CD14-positive monocyte (primary cell): ENCODE data around the gene BCL7C. TPM values are rescaled to one million over a fixed set of nuclear protein-coding genes. Genes with fewer than 3 reads are reported as not detected.

ENCODE experiments used
- DNase-seq, 3 donors: peaks; one replicate each; pipeline ENCODE4 v3.0.0-alpha.2; 2011 to 2022
- H2AFZ ChIP-seq: 2 replicates; pipeline ENCODE4 v1.6.0; 2012; ENCODE audit warnings: mild to moderate bottlenecking, low read depth, low read length, inconsistent platforms; ENCODE audit not compliant: insufficient read depth, poor library complexity, severe bottlenecking
- H3K27ac ChIP-seq, 2 donors: 1 replicate in 1 of 2; 2 replicates in 1 of 2; pipeline ENCODE4 v1.5.1; 2012 to 2013; ENCODE audit warnings: low read length in 2 of 2, control low read depth in 1 of 2, inconsistent platforms in 1 of 2, low read depth in 1 of 2, mild to moderate bottlenecking in 1 of 2
- H3K27me3 ChIP-seq, 2 donors: one replicate each; pipeline versions ENCODE4 v1.6.0 to v1.6.1; 2011 to 2013; ENCODE audit warnings: low read length in 2 of 2; ENCODE audit not compliant: control insufficient read depth in 2 of 2, insufficient read depth in 2 of 2
- H3K36me3 ChIP-seq, 2 donors: replicated peaks in 1 of 2; 1 replicate in 1 of 2; 2 replicates in 1 of 2; pipeline versions ENCODE4 v1.5.1 to v1.6.1; 2012 to 2013; ENCODE audit warnings: low read length in 2 of 2, control low read depth in 1 of 2, inconsistent platforms in 1 of 2, mild to moderate bottlenecking in 1 of 2; ENCODE audit not compliant: insufficient read depth in 2 of 2, control insufficient read depth in 1 of 2
- H3K4me1 ChIP-seq, 2 donors: 1 replicate in 1 of 2; 2 replicates in 1 of 2; pipeline versions ENCODE4 v1.5.1 to v1.6.1; 2012 to 2013; ENCODE audit warnings: low read length in 2 of 2, control low read depth in 1 of 2, inconsistent platforms in 1 of 2, mild to moderate bottlenecking in 1 of 2, moderate library complexity in 1 of 2; ENCODE audit not compliant: insufficient read depth in 2 of 2, control insufficient read depth in 1 of 2
- H3K4me2 ChIP-seq: replicated peaks from 2 replicates; pipeline ENCODE3; 2012; ENCODE audit warnings: low read length, moderate library complexity, mild to moderate bottlenecking; ENCODE audit not compliant: poor library complexity, severe bottlenecking; ENCODE audit errors: extremely low read depth
- H3K4me3 ChIP-seq, 3 experiments: fragments of 200-600 bp in 1 of 3; sonication (generic) in 1 of 3; replicated peaks in 1 of 3; 1 replicate in 2 of 3; 2 replicates in 1 of 3; pipeline ENCODE4 v1.5.1; 2011 to 2013; ENCODE audit warnings: low read length in 3 of 3, mild to moderate bottlenecking in 3 of 3, control low read depth in 2 of 3, low read depth in 2 of 3, inconsistent platforms in 1 of 3, moderate library complexity in 1 of 3
- H3K79me2 ChIP-seq: 2 replicates; pipeline ENCODE4 v1.6.0; 2012; ENCODE audit warnings: mild to moderate bottlenecking, control low read depth, inconsistent platforms, low read length, moderate library complexity; ENCODE audit not compliant: insufficient read depth
- H3K9ac ChIP-seq: 2 replicates; pipeline ENCODE4 v1.6.0; 2017; ENCODE audit warnings: low read length, mild to moderate bottlenecking; ENCODE audit not compliant: insufficient read depth, poor library complexity, severe bottlenecking
- H3K9me3 ChIP-seq, 2 donors: replicated peaks in 1 of 2; 1 replicate in 1 of 2; 2 replicates in 1 of 2; pipeline versions ENCODE4 v1.5.1 to v1.6.1; 2012 to 2013; ENCODE audit warnings: low read length in 2 of 2, control low read depth in 1 of 2; ENCODE audit not compliant: control insufficient read depth in 1 of 2, insufficient read depth in 1 of 2
- H4K20me1 ChIP-seq: 2 replicates; pipeline ENCODE4 v1.6.0; 2012; ENCODE audit warnings: mild to moderate bottlenecking, low read length, control low read depth, moderate library complexity; ENCODE audit not compliant: insufficient read depth
- H3K27ac Mint-ChIP-seq, 7 donors: one replicate each; pipeline ENCODE4 v1.8.0; 2020; ENCODE audit warnings: mild to moderate bottlenecking in 7 of 7, mixed read lengths in 7 of 7, moderate library complexity in 6 of 7, inconsistent platforms in 2 of 7
- H3K27me3 Mint-ChIP-seq, 3 donors: one replicate each; pipeline ENCODE4 v1.8.0; 2021 to 2022; ENCODE audit warnings: low read depth in 3 of 3, mild to moderate bottlenecking in 3 of 3, mixed read lengths in 3 of 3, moderate library complexity in 3 of 3, inconsistent platforms in 1 of 3
- H3K36me3 Mint-ChIP-seq, 2 donors: one replicate each; pipeline ENCODE4 v1.8.0; 2020; ENCODE audit warnings: mixed read lengths in 2 of 2, inconsistent platforms in 1 of 2, mild to moderate bottlenecking in 1 of 2
- H3K4me1 Mint-ChIP-seq: one replicate; pipeline ENCODE4 v1.8.0; 2020; ENCODE audit warnings: mild to moderate bottlenecking, mixed read lengths
- H3K4me3 Mint-ChIP-seq, 2 donors: one replicate each; pipeline ENCODE4 v1.8.0; 2020; ENCODE audit warnings: mild to moderate bottlenecking in 2 of 2, mixed read lengths in 2 of 2, moderate library complexity in 1 of 2
- H3K9me3 Mint-ChIP-seq, 7 donors: one replicate each; pipeline ENCODE4 v1.8.0; 2020 to 2022; ENCODE audit warnings: mixed read lengths in 7 of 7, mild to moderate bottlenecking in 6 of 7, moderate library complexity in 6 of 7, inconsistent platforms in 2 of 7
- WGBS: methylation state at CpG from one replicate; pipeline ENCODE4 v1.1.5; 2013; ENCODE audit warnings: missing lambda C conversion rate; ENCODE audit not compliant: insufficient coverage; 5-methylcytosine and 5-hydroxymethylcytosine counted together
- intact Hi-C, 2 donors: fragments of 100-400 bp; cut with micrococcal nuclease; formaldehyde crosslinking; loops; one replicate each; pipeline versions ENCODE4 v1.15.0 to v1.15.1; 2023
- polyA plus RNA-seq, 3 donors: library from polyadenylated mRNA; depleted of rRNA in 1 of 3; unstranded in 2 of 3; stranded (reverse) in 1 of 3; fragments of 300-500 nt in 2 of 3; fragments of >200 nt in 1 of 3; fragmentation: Illumina TruSeq in 2 of 3; gene quantifications; 1 replicate in 2 of 3; 2 replicates in 1 of 3; pipeline ENCODE4 v1.2.3, GENCODE V29; 2012 to 2021
- TF ChIP-seq, protein P1 (sequence below): fragments of 200-600 bp; IDR thresholded peaks from one replicate; pipeline ENCODE4 v1.8.0; 2022; ENCODE audit warnings: antibody characterized with exemption, mild to moderate bottlenecking

BCL7C gene
- polyA plus RNA-seq, 3 donors = 11.4 to 19.1 (median 17.4) TPM

GRCh38 chr16:30918614-30919013, 24.7 kb upstream of the BCL7C start:
- no peaks in the 10 kb centered on the region for H4K20me1 ChIP-seq
- H2AFZ ChIP-seq = no peak overlapping the region
- no peak overlapping the region for H3K4me3 ChIP-seq
- H3K27me3 ChIP-seq = no peaks in the 10 kb centered on the region
- peak overlapping the region; percentile 28 to 32 for H3K27ac ChIP-seq
- H3K9me3 Mint-ChIP-seq = peaks cover 4 to 9% (median 6%) of the 10 kb centered on the region in 7 donors
- no peaks in the 10 kb centered on the region for H3K79me2 ChIP-seq
- intact Hi-C loops = no loop called here
- WGBS = 14% methylated on average over 1 of the region's 1 CpG
- no peaks in the 10 kb centered on the region for H3K36me3 Mint-ChIP-seq
- no peak overlapping the region for H3K9ac ChIP-seq
- H3K36me3 ChIP-seq = no peaks in the 10 kb centered on the region
- H3K4me3 Mint-ChIP-seq = no peak overlapping the region
- peaks cover 0 to 4% (median 0%) of the 10 kb centered on the region in 3 donors for H3K27me3 Mint-ChIP-seq
- H3K27ac Mint-ChIP-seq = peak overlapping the region in 5 of 7 donors; percentile 5 to 86 (median 72)
- H3K9me3 ChIP-seq = peaks cover 0 to 5% of the 10 kb centered on the region in 2 donors
- TF ChIP-seq, protein P1, sequence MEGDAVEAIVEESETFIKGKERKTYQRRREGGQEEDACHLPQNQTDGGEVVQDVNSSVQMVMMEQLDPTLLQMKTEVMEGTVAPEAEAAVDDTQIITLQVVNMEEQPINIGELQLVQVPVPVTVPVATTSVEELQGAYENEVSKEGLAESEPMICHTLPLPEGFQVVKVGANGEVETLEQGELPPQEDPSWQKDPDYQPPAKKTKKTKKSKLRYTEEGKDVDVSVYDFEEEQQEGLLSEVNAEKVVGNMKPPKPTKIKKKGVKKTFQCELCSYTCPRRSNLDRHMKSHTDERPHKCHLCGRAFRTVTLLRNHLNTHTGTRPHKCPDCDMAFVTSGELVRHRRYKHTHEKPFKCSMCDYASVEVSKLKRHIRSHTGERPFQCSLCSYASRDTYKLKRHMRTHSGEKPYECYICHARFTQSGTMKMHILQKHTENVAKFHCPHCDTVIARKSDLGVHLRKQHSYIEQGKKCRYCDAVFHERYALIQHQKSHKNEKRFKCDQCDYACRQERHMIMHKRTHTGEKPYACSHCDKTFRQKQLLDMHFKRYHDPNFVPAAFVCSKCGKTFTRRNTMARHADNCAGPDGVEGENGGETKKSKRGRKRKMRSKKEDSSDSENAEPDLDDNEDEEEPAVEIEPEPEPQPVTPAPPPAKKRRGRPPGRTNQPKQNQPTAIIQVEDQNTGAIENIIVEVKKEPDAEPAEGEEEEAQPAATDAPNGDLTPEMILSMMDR = no peak
- H3K4me2 ChIP-seq = no peak overlapping the region
- no peak for DNase-seq
- peaks cover 8 to 15% of the 10 kb centered on the region in 2 donors for H3K4me1 ChIP-seq
- H3K4me1 Mint-ChIP-seq = peaks cover 17% of the 10 kb centered on the region

DNA sequence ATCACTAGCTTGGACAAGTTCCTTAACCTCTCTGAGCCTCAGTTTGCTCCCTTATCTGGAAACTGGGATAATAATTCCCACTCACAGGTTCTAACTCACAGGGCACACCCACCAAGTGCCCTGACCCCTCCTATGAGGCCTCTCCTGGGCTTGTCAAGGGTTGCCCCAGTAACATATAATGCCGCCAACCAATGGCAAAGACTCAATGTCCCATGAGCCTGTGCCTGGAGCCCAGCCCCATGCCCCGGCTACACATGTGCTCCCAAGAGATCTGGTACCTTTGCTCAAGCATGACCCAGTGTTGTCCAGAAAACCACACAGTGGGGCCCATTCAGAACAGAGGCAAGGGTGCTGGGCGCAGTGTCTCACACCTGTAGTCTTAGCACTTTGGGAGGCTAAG, 21.0 kb upstream of the BCL7C start:
- Mint-ChIP-seq H3K4me1 (peaks cover 9% of the 10 kb centered on the region), H3K27me3 (peaks cover 0 to 8% (median 2%) of the 10 kb centered on the region in 3 donors), H3K9me3 (peaks cover 4 to 9% (median 6%) of the 10 kb centered on the region in 7 donors), H3K27ac (no peak overlapping the region), H3K4me3 (no peak overlapping the region), H3K36me3 (no peaks in the 10 kb centered on the region)
- TF ChIP-seq, protein P1 = no peak
- no peaks in the 10 kb centered on the region for H3K27me3 ChIP-seq
- H4K20me1 ChIP-seq = no peaks in the 10 kb centered on the region
- H3K4me1 ChIP-seq = peaks cover 0 to 5% of the 10 kb centered on the region in 2 donors
- DNase-seq = no peak
- no peak overlapping the region for H3K4me3 ChIP-seq
- peaks cover 0 to 5% of the 10 kb centered on the region in 2 donors for H3K9me3 ChIP-seq
- 93% methylated on average over 3 of the region's 3 CpGs for WGBS
- intact Hi-C loops = no loop called here
- H2AFZ ChIP-seq = no peak overlapping the region
- no peaks in the 10 kb centered on the region for H3K36me3 ChIP-seq
- no peak overlapping the region for H3K27ac ChIP-seq
- H3K4me2 ChIP-seq = no peak overlapping the region
- no peaks in the 10 kb centered on the region for H3K79me2 ChIP-seq
- H3K9ac ChIP-seq = no peak overlapping the region
